Adipocyte (in vitro differentiated cells): ENCODE results near the gene PTPRR.

ENCODE experiments used
- DNase-seq: peaks from one replicate; pipeline ENCODE4 v3.0.0-alpha.2; 2015; ENCODE audit warnings: low read depth
- H3K27me3 ChIP-seq: replicated peaks from 2 replicates; pipeline ENCODE4 v1.7.0; 2013; ENCODE audit warnings: mild to moderate bottlenecking, low read length, moderate library complexity; ENCODE audit not compliant: control insufficient read depth, insufficient read depth
- H3K36me3 ChIP-seq: 2 replicates; pipeline ENCODE4 v1.7.0; 2013; ENCODE audit warnings: low read length, mild to moderate bottlenecking, moderate library complexity; ENCODE audit not compliant: control insufficient read depth, insufficient read depth, severe bottlenecking
- H3K4me1 ChIP-seq: 2 replicates; pipeline ENCODE4 v1.7.0; 2013; ENCODE audit warnings: mild to moderate bottlenecking, low read length, moderate library complexity; ENCODE audit not compliant: control insufficient read depth, insufficient read depth
- H3K4me3 ChIP-seq: 2 replicates; pipeline ENCODE4 v1.7.0; 2013; ENCODE audit warnings: mild to moderate bottlenecking, low read length, moderate library complexity
- H3K9ac ChIP-seq: 2 replicates; pipeline ENCODE4 v1.7.0; 2013; ENCODE audit warnings: mild to moderate bottlenecking, low read length, moderate library complexity
- H3K9me3 ChIP-seq: 2 replicates; pipeline ENCODE4 v1.7.0; 2013; ENCODE audit warnings: mild to moderate bottlenecking, low read length, moderate library complexity; ENCODE audit not compliant: control insufficient read depth

The PTPRR gene

GRCh38 chr12:70590051-70590450, 330.5 kb downstream of the PTPRR start:
- DNase-seq, result peak; percentile 88
- Histone ChIP-seq H3K27me3 (no peaks in the 10 kb centered on the region), H3K36me3 (no peaks in the 10 kb centered on the region), H3K9ac (no peak overlapping the region), H3K9me3 (no peaks in the 10 kb centered on the region), H3K4me1 (no peaks in the 10 kb centered on the region), H3K4me3 (no peak overlapping the region)
